Fibroblast of lung (primary cell): Measurements from ENCODE around the gene SLC26A1.

ENCODE experiments used
- CTCF ChIP-seq, 2 donors: IDR thresholded peaks in 1 of 2; conservative IDR thresholded peaks in 1 of 2; 1 replicate in 1 of 2; 2 replicates in 1 of 2; pipeline ENCODE4 v1.5.1; 2011 to 2012; ENCODE audit warnings: low read length in 2 of 2, control low read depth in 1 of 2, inconsistent platforms in 1 of 2, low read depth in 1 of 2, mild to moderate bottlenecking in 1 of 2
- EZH2 ChIP-seq: IDR thresholded peaks from 2 replicates; pipeline ENCODE4 v1.5.1; 2012; ENCODE audit warnings: low read length, control low read depth, mild to moderate bottlenecking; ENCODE audit errors: missing control alignments

GRCh38 chr4:962231-963208 is 30.7 kb downstream of the SLC26A1 start:
- TF ChIP-seq CTCF (conservative IDR thresholded peaks at IDR 0.05 in 1 of 2, IDR thresholded peaks at IDR 0.05 in 1 of 2; ENCODE audit: low read depth in 1 of 2, low read length in 2 of 2), result no peak
- TF ChIP-seq EZH2, result no peak
